WTC11 (cell line): ENCODE measurements around the gene KCND2. TPM values are rescaled to one million over a fixed set of nuclear protein-coding genes. Genes with fewer than 3 reads are reported as not detected.

Source experiments
- ATAC-seq: fragments of 200-7000 bp; cut with Tn5 transposase; 2 replicates; pipeline ENCODE4 v1.10.0; 2021; ENCODE audit warnings: mild to moderate bottlenecking, moderate library complexity
- CTCF ChIA-PET: fragments of 300-600 bp; sonication (Branson Sonifier 250); formaldehyde crosslinking; loops from one replicate; lab custom pipeline; 2021; ENCODE audit warnings: antibody characterized with exemption; lab: Charles Lee
- POLR2A ChIA-PET: fragments of 350-600 bp; sonication (Branson Sonifier 250); formaldehyde crosslinking; loops from one replicate; lab custom pipeline; 2021; ENCODE audit warnings: antibody characterized with exemption; lab: Charles Lee
- DNase-seq: peaks from one replicate; pipeline ENCODE4 v3.0.0; 2021; ENCODE audit warnings: low spot score
- H3K27ac Mint-ChIP-seq: 2 replicates; pipeline ENCODE4 v1.8.0; 2021; ENCODE audit warnings: mixed read lengths
- H3K27me3 Mint-ChIP-seq: 2 replicates; pipeline ENCODE4 v1.8.0; 2021; ENCODE audit warnings: low read depth, mild to moderate bottlenecking, moderate library complexity, mixed read lengths
- H3K36me3 Mint-ChIP-seq: 2 replicates; pipeline ENCODE4 v1.8.0; 2021; ENCODE audit warnings: mixed read lengths
- H3K4me1 Mint-ChIP-seq: 2 replicates; pipeline ENCODE4 v1.8.0; 2022; ENCODE audit warnings: mixed read lengths
- H3K4me3 Mint-ChIP-seq: 2 replicates; pipeline ENCODE4 v1.8.0; 2021; ENCODE audit warnings: mild to moderate bottlenecking, moderate library complexity, mixed read lengths
- H3K9me3 Mint-ChIP-seq: 2 replicates; pipeline ENCODE4 v1.8.0; 2021; ENCODE audit warnings: mixed read lengths
- CBFB ChIP-seq: sonication (generic); formaldehyde crosslinking; IDR thresholded peaks from 2 replicates; pipeline ENCODE4 v1.8.1; 2022; ENCODE audit warnings: mild to moderate bottlenecking, low read depth, missing genetic modification reagents
- CREB1 ChIP-seq: sonication (generic); formaldehyde crosslinking; IDR thresholded peaks from 2 replicates; pipeline ENCODE4 v1.8.0; 2023; ENCODE audit warnings: mild to moderate bottlenecking, missing genetic modification reagents
- CTCF ChIP-seq: fragments of 200-600 bp; IDR thresholded peaks from 2 replicates; pipeline ENCODE4 v1.8.0; 2022; ENCODE audit warnings: antibody characterized with exemption
- ERG ChIP-seq: fragments of 250-450 bp; sonication (Bioruptor Pico); IDR thresholded peaks from 2 replicates; pipeline ENCODE4 v1.8.0; 2021; ENCODE audit warnings: mild to moderate bottlenecking
- ETV6 ChIP-seq: sonication (generic); formaldehyde crosslinking; IDR thresholded peaks from 2 replicates; pipeline ENCODE4 v1.8.1; 2022; ENCODE audit warnings: mild to moderate bottlenecking, missing genetic modification reagents
- FOXJ3 ChIP-seq: sonication (generic); formaldehyde crosslinking; IDR thresholded peaks from 2 replicates; pipeline ENCODE4 v1.9.0; 2021; ENCODE audit warnings: missing genetic modification reagents, mild to moderate bottlenecking, borderline replicate concordance
- FOXP1 ChIP-seq: sonication (generic); formaldehyde crosslinking; IDR thresholded peaks from 2 replicates; pipeline ENCODE4 v1.8.0; 2022; ENCODE audit warnings: missing genetic modification reagents, mild to moderate bottlenecking, moderate library complexity, borderline replicate concordance
- GABPB1 ChIP-seq: sonication (generic); formaldehyde crosslinking; IDR thresholded peaks from 2 replicates; pipeline ENCODE4 v1.8.1; 2023; ENCODE audit warnings: mild to moderate bottlenecking, missing genetic modification reagents
- GRHL2 ChIP-seq: fragments of 250-450 bp; sonication (Bioruptor Pico); IDR thresholded peaks from 2 replicates; pipeline ENCODE4 v1.8.0; 2022; ENCODE audit warnings: mild to moderate bottlenecking, moderate library complexity; ENCODE audit not compliant: insufficient replicate concordance, severe bottlenecking
- NFE2L1 ChIP-seq: sonication (generic); formaldehyde crosslinking; IDR thresholded peaks from 2 replicates; pipeline ENCODE4 v1.8.1; 2023; ENCODE audit warnings: missing genetic modification reagents
- PREB ChIP-seq: sonication (generic); formaldehyde crosslinking; IDR thresholded peaks from 2 replicates; pipeline ENCODE4 v1.8.1; 2022; ENCODE audit warnings: mild to moderate bottlenecking, missing genetic modification reagents, moderate library complexity, borderline replicate concordance
- SMAD3 ChIP-seq: sonication (generic); formaldehyde crosslinking; IDR thresholded peaks from 2 replicates; pipeline ENCODE4 v1.8.0; 2022; ENCODE audit warnings: missing genetic modification reagents, mild to moderate bottlenecking, borderline replicate concordance
- SMAD4 ChIP-seq: sonication (generic); formaldehyde crosslinking; IDR thresholded peaks from 2 replicates; pipeline ENCODE4 v1.8.0; 2022; ENCODE audit warnings: mild to moderate bottlenecking, missing genetic modification reagents
- SP1 ChIP-seq: sonication (generic); formaldehyde crosslinking; conservative IDR thresholded peaks from 2 replicates; pipeline ENCODE4 v1.8.1; 2022; ENCODE audit warnings: missing genetic modification reagents
- TCF7 ChIP-seq: sonication (generic); formaldehyde crosslinking; IDR thresholded peaks from 2 replicates; pipeline ENCODE4 v1.8.0; 2022; ENCODE audit warnings: mild to moderate bottlenecking, low read depth, missing genetic modification reagents, moderate library complexity
- ZNF138 ChIP-seq: sonication (generic); formaldehyde crosslinking; conservative IDR thresholded peaks from 2 replicates; pipeline ENCODE4 v1.8.1; 2022; ENCODE audit warnings: mild to moderate bottlenecking, moderate library complexity, missing genetic modification reagents
- ZNF232 ChIP-seq: sonication (generic); formaldehyde crosslinking; IDR thresholded peaks from 2 replicates; pipeline ENCODE4 v1.8.0; 2022; ENCODE audit warnings: mild to moderate bottlenecking, missing genetic modification reagents
- ZNF281 ChIP-seq: sonication (generic); formaldehyde crosslinking; IDR thresholded peaks from 2 replicates; pipeline ENCODE4 v1.8.0; 2023; ENCODE audit warnings: mild to moderate bottlenecking, missing genetic modification reagents
- ZNF416 ChIP-seq: fragments of 250-450 bp; sonication (Bioruptor Pico); IDR thresholded peaks from 2 replicates; pipeline ENCODE4 v1.9.0; 2021; ENCODE audit warnings: mild to moderate bottlenecking, inconsistent platforms
- ZNF671 ChIP-seq: fragments of 250-450 bp; sonication (Bioruptor Pico); IDR thresholded peaks from 2 replicates; pipeline ENCODE4 v1.8.0; 2021; ENCODE audit warnings: mild to moderate bottlenecking
- ZSCAN18 ChIP-seq: fragments of 250-450 bp; sonication (Bioruptor Pico); IDR thresholded peaks from 2 replicates; pipeline ENCODE4 v2.1.2; 2022; ENCODE audit warnings: mild to moderate bottlenecking, moderate library complexity
- total RNA-seq: library from RNA; stranded (reverse); gene quantifications from 3 replicates; pipeline ENCODE4 v1.2.3, GENCODE V29; 2021

Gene KCND2
- total RNA-seq, 1 experiment from 2014 or later, result 4.6 TPM

- ChIA-PET CTCF (interaction anchor here (0.9 to 1.4 kb wide), 3 partner anchors 25 to 322 kb away, joined by 3 read pairs; no protein-coding TSS in a partner anchor), POLR2A (no interaction called here)
- H3K36me3 Mint-ChIP-seq, result no peaks in the 10 kb centered on the region
Observed at GRCh38 chr7:120760050-120760449, 487.1 kb downstream of the KCND2 start.

GRCh38 chr7:120760851-120761250 lies 487.9 kb downstream of the KCND2 start:
- Mint-ChIP-seq H3K4me3 (no peak overlapping the region), H3K27ac (no peak overlapping the region), H3K4me1 (peaks cover 15% of the 10 kb centered on the region), H3K9me3 (no peaks in the 10 kb centered on the region), H3K27me3 (no peaks in the 10 kb centered on the region), H3K36me3 (no peaks in the 10 kb centered on the region)
- ChIA-PET POLR2A (no interaction called here), CTCF (interaction anchor here (0.9 to 1.4 kb wide), 3 partner anchors 24 to 321 kb away, joined by 3 read pairs; no protein-coding TSS in a partner anchor)
- no peak; the same call in none of the 2 replicates for ATAC-seq
- DNase-seq, result no peak
- TF ChIP-seq PREB (CRISPR knock-in tag) (no peak), CTCF (no peak), GRHL2 (no peak), SMAD3 (CRISPR knock-in tag) (no peak), ZNF138 (CRISPR knock-in tag) (no peak), FOXP1 (CRISPR knock-in tag) (no peak), TCF7 (CRISPR knock-in tag) (no peak), NFE2L1 (no peak)

More at GRCh38 chr7:120760050-120760449, 487.1 kb downstream of the KCND2 start:
- Mint-ChIP-seq H3K4me1 (peaks cover 15% of the 10 kb centered on the region), H3K27me3 (no peaks in the 10 kb centered on the region), H3K4me3 (no peak overlapping the region), H3K27ac (no peak overlapping the region)
- DNase-seq, result no peak
- no peak for TF ChIP-seq ZNF671
- TF ChIP-seq SP1 (CRISPR knock-in tag), result no peak
- no peak for TF ChIP-seq GABPB1
- no peak for TF ChIP-seq SMAD4 (CRISPR knock-in tag)
- no peak for TF ChIP-seq ZNF281 (CRISPR knock-in tag)
- TF ChIP-seq CBFB (CRISPR knock-in tag), result no peak
- no peak for TF ChIP-seq ZNF416 (CRISPR knock-in tag)
- no peak for TF ChIP-seq CREB1
- no peak for TF ChIP-seq ZNF232 (CRISPR knock-in tag)
- no peak for TF ChIP-seq CTCF
- no peak for TF ChIP-seq ETV6 (CRISPR knock-in tag)
- TF ChIP-seq SMAD3 (CRISPR knock-in tag), result no peak
- TF ChIP-seq ZSCAN18 (CRISPR knock-in tag), result no peak
- no peak for TF ChIP-seq FOXJ3
- TF ChIP-seq ERG (CRISPR knock-in tag), result no peak
- TF ChIP-seq, all 79 proteins: peak for 0
- ATAC-seq, result no peak
- H3K9me3 Mint-ChIP-seq, result no peaks in the 10 kb centered on the region
